Colonic mucosa (tissue), 4 donors: ENCODE results near the gene PHYHIPL. TPM values are rescaled to one million over a fixed set of nuclear protein-coding genes. Genes with fewer than 3 reads are reported as not detected.

Source experiments
- DNase-seq: peaks from one replicate; pipeline ENCODE4 v3.0.0-alpha.2; 2020
- H3K27ac ChIP-seq: fragments of 200-600 bp; one replicate; pipeline ENCODE4 v1.8.0; 2021
- H3K27me3 ChIP-seq: fragments of 200-600 bp; one replicate; pipeline ENCODE4 v1.8.0; 2021
- H3K36me3 ChIP-seq: fragments of 200-600 bp; one replicate; pipeline ENCODE4 v1.8.0; 2021
- H3K4me1 ChIP-seq: fragments of 200-600 bp; one replicate; pipeline ENCODE4 v1.8.0; 2021; ENCODE audit warnings: mild to moderate bottlenecking
- H3K4me3 ChIP-seq: fragments of 200-600 bp; one replicate; pipeline ENCODE4 v1.8.0; 2021
- H3K9ac ChIP-seq, 2 donors: one replicate each; pipeline ENCODE4 v1.7.0; 2013; ENCODE audit warnings: control low read depth in 2 of 2, low read depth in 2 of 2, low read length in 2 of 2
- H3K9me3 ChIP-seq: fragments of 200-600 bp; one replicate; pipeline ENCODE4 v1.8.0; 2021
- intact Hi-C: fragments of 100-400 bp; cut with DNase I; formaldehyde crosslinking; loops from one replicate; pipeline ENCODE4 v1.14.1; 2022
- total RNA-seq, 2 donors: library from RNA; stranded (reverse); fragmentation: NEBNext Ultra II Directional in 1 of 2; extraction: Animal tissue kit (Norgen Biotek cat#: 25700) in 1 of 2; gene quantifications; one replicate each; pipeline ENCODE4 v1.2.1, GENCODE V29; 2021
- TF ChIP-seq, protein P1 (sequence below): fragments of 200-600 bp; IDR thresholded peaks from one replicate; pipeline ENCODE4 v1.8.0; 2022; ENCODE audit warnings: antibody characterized with exemption, mild to moderate bottlenecking
- donor health status: healthy.
- donor health status: DM: no; HTN: no; CAD: no.
- donor health status: DM: no; HTN: no; CAD: no.

Gene PHYHIPL
- total RNA-seq, 2 donors from 2014 or later: 0.30 TPM; not detected in 1

GRCh38 chr10:59245686-59246085, 69.2 kb downstream of the PHYHIPL start:
- Histone ChIP-seq H3K4me3 (no peak overlapping the region), H3K27ac (no peak overlapping the region), H3K27me3 (no peaks in the 10 kb centered on the region), H3K36me3 (no peaks in the 10 kb centered on the region), H3K9ac (no peak overlapping the region), H3K4me1 (no peaks in the 10 kb centered on the region), H3K9me3 (no peaks in the 10 kb centered on the region)
- DNase-seq: no peak
- intact Hi-C loops: loop anchor here (10.0 kb wide), 1 partner anchor 219 kb away; no protein-coding TSS in a partner anchor
- TF ChIP-seq, protein P1, sequence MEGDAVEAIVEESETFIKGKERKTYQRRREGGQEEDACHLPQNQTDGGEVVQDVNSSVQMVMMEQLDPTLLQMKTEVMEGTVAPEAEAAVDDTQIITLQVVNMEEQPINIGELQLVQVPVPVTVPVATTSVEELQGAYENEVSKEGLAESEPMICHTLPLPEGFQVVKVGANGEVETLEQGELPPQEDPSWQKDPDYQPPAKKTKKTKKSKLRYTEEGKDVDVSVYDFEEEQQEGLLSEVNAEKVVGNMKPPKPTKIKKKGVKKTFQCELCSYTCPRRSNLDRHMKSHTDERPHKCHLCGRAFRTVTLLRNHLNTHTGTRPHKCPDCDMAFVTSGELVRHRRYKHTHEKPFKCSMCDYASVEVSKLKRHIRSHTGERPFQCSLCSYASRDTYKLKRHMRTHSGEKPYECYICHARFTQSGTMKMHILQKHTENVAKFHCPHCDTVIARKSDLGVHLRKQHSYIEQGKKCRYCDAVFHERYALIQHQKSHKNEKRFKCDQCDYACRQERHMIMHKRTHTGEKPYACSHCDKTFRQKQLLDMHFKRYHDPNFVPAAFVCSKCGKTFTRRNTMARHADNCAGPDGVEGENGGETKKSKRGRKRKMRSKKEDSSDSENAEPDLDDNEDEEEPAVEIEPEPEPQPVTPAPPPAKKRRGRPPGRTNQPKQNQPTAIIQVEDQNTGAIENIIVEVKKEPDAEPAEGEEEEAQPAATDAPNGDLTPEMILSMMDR: no peak

- H3K9me3 ChIP-seq: no peaks in the 10 kb centered on the region
- H3K4me1 ChIP-seq: no peaks in the 10 kb centered on the region
- no peak for DNase-seq
- H3K4me3 ChIP-seq: no peak overlapping the region
- TF ChIP-seq, protein P1: no peak
- no peak overlapping the region for H3K9ac ChIP-seq
- no peaks in the 10 kb centered on the region for H3K36me3 ChIP-seq
- H3K27ac ChIP-seq: no peak overlapping the region
- H3K27me3 ChIP-seq: no peaks in the 10 kb centered on the region
- intact Hi-C loops: no loop called here
These were observed 76.0 kb downstream of the PHYHIPL start for GRCh38 chr10:59252491-59252890.

DNA sequence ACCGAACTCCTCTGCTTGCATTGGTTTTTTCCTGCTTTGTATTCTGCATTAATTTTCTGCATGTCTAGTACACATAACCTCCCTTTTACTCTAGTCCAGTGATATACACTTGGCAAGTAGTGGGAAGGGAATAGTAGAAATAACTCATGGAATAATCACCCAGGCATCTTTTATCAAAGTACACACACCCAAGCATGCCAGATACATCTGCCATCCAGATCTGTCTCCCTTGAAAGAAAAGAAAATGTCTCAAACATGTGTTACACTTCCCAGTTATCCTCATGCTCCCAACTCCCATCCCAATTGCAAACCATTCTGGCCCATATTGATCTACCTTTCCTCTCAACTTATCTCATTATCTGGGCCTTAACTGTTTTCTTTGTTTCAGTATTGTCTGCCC, 79.0 kb downstream of the PHYHIPL start:
- Histone ChIP-seq H3K9ac (no peak overlapping the region), H3K27me3 (no peaks in the 10 kb centered on the region), H3K9me3 (no peaks in the 10 kb centered on the region), H3K36me3 (no peaks in the 10 kb centered on the region), H3K4me1 (no peaks in the 10 kb centered on the region), H3K27ac (no peak overlapping the region), H3K4me3 (no peak overlapping the region)
- TF ChIP-seq, protein P1: no peak
- intact Hi-C loops: no loop called here
- no peak for DNase-seq

GRCh38 chr10:59257224-59257623, 80.8 kb downstream of the PHYHIPL start:
- DNase-seq: no peak
- H3K9me3 ChIP-seq: no peaks in the 10 kb centered on the region
- no peak overlapping the region for H3K4me3 ChIP-seq
- H3K27me3 ChIP-seq: no peaks in the 10 kb centered on the region
- TF ChIP-seq, protein P1: no peak
- H3K4me1 ChIP-seq: no peaks in the 10 kb centered on the region
- no peak overlapping the region for H3K27ac ChIP-seq
- no peak overlapping the region for H3K9ac ChIP-seq
- intact Hi-C loops: no loop called here
- H3K36me3 ChIP-seq: no peaks in the 10 kb centered on the region

DNA sequence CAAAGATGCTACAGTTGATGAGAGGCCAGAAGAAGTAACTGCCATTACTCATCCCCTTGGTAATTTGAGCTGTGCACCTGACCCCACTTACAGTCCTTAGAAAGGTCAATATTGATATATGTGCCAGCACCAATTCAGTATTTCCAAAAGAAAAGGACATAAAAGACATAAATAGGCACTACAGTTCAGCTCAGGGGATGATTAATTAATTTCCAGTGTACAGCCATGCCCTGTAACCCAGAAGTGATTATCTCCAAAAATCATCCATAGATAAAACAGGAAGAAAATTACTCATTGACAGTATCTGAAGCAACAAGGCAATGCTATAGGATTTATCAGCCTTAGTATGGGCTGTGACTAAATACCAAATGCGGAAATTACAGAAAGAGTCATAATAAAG, 82.4 kb downstream of the PHYHIPL start:
- Histone ChIP-seq H3K9ac (no peak overlapping the region), H3K9me3 (no peaks in the 10 kb centered on the region), H3K4me3 (no peak overlapping the region), H3K27ac (no peak overlapping the region), H3K4me1 (no peaks in the 10 kb centered on the region), H3K27me3 (no peaks in the 10 kb centered on the region), H3K36me3 (no peaks in the 10 kb centered on the region)
- DNase-seq: no peak
- intact Hi-C loops: no loop called here
- TF ChIP-seq, protein P1: no peak

DNA sequence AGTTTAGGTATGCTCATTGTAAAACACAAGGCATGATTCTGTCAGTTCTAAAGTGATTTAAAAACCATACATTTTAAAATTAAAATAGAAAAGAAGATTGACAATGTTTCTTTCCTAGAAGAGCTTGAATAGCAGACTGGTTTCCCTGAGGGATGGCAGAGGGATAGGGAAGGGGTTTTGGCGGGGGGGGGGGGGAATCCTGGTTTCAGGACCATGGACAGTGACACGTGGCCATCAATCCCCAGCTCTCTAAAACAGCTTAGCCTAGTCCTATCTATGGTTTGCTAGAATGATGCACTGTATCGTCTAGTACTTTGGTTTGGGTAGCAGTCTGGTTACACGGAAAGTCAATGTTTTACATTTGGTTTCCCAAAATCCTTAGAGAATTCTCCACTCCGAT, 88.7 kb downstream of the PHYHIPL start:
- Histone ChIP-seq H3K9ac (no peak overlapping the region), H3K27me3 (no peaks in the 10 kb centered on the region), H3K4me3 (no peak overlapping the region), H3K4me1 (no peaks in the 10 kb centered on the region), H3K27ac (no peak overlapping the region), H3K36me3 (no peaks in the 10 kb centered on the region), H3K9me3 (no peaks in the 10 kb centered on the region)
- intact Hi-C loops: no loop called here
- DNase-seq: no peak
- TF ChIP-seq, protein P1: no peak
